ENCODE data around the gene C8B.

The C8B gene

GRCh38 chr1:56970280-56970679 lies 4.5 kb upstream of the C8B start:
- no peak for DNase-seq

- no peak for DNase-seq
These were observed 3.2 kb upstream of the C8B start for GRCh38 chr1:56968878-56969495.

DNA sequence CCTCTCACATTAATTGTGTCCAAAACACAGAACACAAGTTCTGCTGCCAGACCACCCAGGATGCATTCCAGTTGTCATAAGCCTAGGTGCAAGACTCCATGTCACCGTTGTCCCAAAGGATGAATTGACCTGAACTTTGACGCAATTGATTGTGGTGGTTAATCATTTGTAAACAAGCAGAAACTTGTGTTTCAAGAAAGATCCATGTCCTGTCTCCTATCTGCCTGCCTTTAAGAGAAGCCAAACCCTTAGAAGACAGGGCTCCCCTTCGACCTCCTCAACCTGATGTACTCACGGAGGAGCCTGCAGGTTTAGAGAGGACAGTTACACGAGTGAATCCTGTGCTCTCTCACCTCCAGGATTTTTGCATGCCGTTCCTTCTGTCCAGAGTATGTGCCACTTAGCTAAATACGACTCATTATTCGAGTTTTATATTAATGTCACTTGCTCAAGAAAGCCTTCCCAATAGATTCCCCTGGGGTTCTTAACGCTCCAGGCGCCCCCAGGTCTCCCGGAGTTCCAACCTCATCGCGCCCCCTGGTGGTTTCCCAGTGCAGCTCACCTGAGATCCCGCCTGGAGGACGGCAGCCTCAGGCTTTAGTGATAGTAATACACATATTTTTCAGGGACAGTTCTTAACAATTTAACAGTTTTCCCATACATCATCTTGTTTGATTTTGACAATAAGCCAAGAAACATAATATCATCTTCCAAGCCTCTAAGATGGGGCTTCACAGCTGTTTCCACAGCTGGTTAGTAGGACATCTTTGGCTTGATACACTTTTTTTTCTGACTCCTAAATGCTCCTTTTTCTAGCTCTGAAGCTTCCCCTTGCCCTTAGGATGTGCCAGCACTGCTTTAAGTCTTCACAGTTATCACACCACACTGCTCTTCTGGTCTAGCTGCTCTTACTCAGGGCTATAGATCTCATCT lies 2.4 kb upstream of the C8B start:
- no peak for DNase-seq

DNA sequence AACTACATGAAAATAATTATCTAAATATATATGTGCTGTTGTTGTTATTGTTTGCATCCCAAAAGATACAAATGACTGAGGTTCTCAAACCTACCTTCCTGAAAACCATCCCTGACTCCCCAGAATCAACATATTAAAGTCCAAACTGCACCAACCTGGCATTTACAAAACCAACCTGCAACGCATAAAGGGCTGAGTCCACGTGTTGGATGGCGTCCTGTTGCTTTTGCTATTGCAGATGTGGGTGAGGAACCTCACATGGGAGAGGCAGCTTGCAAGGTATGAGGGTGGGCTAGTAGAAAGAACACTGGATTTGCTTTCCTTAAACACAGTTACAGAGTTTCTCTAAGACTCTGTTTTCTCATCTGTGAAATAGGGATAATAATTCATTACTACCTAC lies 1.5 kb upstream of the C8B start:
- no peak for DNase-seq

DNA sequence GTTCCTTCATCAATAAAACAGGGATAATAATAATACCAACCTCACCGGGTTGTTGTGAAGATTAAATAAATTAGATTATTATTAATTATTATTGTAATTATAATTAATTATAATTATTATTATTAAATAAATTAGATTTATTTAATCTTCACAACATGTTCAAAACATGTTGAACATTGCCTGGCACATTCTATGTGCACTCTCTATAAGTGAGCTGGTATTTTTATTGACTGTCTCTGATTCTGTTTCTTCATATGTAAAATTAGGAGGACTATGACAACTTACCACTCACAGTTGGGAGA lies 834 bp upstream of the C8B start:
- no peak for DNase-seq

DNA sequence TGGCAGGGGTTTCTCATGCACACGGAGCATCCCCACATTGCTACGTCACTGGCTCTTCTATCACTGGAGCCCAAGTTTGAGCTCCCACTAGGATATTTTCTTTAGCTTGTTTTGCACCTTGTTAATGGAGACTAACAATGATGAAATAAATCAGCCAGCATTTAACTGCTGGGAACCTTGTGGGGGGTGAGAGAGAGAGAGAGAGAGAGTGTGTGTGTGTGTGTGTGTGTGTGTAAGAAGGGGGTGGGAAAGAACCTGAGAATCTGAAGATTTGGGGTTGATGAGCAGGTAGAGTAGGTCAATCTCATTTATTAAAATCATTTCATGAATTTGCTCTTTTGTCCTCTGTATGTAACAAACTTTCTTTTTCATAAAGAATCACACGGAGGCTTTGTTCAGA lies 624 bp downstream of the C8B start:
- DNase-seq, result no peak

DNA sequence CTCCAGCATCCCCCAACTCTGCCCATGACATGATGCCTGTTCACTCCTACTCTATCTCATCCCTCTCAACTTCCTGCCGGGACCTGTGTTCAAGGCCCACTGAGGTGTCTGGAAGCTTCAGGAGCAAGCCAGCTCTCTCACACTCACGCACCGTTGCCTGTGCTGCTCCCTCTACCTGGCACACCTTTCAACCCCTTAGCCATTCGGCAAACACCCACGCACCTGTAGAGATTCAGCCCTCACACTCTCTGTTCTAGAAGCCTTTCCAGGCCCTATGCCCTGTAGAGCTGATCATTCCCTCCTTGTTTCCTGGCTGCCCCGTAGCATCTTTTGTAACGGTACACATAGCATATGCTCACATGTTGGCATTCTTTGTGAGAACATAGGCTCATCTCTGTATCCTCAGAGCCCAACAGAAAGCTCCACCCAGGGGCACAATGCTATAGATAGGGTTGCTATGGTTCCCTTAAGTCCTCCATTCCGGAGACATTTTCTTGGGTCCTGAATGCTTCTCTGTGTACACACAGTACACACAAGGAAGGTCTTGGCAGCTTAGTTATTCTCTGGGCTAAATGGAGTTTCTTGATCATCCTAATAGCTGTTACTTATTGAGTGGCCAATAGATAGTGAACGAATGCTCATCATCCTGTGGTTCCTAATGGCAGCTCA lies 1.3 kb downstream of the C8B start:
- no peak for DNase-seq

- no peak for DNase-seq
These were observed 2.1 kb downstream of the C8B start for GRCh38 chr1:56963667-56964066.

DNA sequence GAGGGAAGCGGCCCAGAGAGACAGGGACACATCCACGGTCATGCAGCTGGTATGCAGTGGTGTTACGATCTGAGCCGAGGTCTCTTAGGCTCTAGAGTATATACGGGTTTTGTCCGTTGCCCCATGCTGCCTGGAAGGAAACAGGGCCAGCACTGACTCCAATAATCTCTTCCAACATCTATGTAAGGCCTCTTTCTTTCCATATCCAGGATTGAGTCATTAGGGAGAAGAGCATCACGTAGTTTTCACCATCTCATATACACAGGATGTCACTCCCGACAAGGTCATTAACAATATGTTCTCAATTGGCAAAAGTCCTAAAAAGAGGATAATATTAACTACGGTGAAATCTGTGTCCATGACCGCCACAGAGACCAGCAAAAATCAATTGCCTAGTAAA lies 4.4 kb downstream of the C8B start:
- no peak for DNase-seq

GRCh38 chr1:56958526-56958925 lies 7.3 kb downstream of the C8B start:
- no peak for DNase-seq

- no peak for DNase-seq
These were observed 7.9 kb downstream of the C8B start for GRCh38 chr1:56957931-56958330.

GRCh38 chr1:56954664-56955063 lies 11.2 kb downstream of the C8B start:
- no peak for DNase-seq

DNA sequence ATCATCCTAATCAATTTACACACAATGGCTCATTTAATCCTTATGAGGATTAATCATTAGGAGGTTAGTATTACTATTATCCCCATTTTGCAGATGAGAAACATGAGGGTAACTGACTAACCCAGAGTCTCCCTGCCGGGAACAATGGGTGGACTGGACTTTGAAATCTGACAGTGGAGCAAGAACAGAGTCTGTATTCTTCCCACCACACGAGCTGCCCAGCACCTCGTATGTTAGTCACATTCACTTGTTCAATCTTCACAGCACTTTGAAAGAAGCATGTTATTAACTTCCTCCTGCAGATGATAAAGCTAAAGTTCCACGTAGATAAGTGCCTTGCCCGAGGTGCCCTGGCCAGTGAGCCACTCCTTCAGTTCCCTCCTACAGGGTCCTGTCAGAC lies 12.4 kb downstream of the C8B start:
- DNase-seq, result no peak

- no peak for DNase-seq
These were observed 13.3 kb downstream of the C8B start for GRCh38 chr1:56952501-56952900.

DNA sequence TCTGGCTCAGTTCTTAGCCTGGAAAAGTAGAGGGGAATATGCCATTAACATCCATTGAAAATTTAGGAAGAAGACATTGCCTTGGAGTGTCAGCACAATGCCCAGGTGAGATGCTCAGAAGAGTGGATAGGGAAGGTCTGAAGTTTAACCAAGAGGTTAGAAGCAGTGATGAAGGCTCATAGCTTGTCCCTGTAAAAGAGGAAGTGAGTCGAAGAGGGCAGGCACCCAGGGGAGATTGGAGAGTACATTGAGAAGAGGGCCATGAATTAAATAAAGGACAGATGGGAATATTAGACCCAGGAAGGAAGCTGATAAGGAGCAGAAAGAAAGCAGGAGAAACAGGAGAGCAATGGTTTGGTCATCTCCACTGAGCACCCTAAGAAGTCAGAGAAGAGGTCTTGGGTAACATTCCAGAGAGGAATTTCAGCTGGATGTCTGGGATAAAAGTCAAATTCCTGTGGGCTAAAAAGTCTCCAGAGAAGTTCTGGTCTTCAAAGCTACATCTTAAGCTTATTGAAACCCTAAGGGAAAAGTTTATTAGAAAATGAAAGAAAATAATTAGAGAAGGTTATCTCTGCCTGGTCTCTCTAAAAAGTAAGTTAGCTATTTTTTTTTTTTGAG lies 17.3 kb downstream of the C8B start:
- no peak for DNase-seq

GRCh38 chr1:56940039-56940438 lies 25.8 kb downstream of the C8B start:
- DNase-seq, result no peak

DNA sequence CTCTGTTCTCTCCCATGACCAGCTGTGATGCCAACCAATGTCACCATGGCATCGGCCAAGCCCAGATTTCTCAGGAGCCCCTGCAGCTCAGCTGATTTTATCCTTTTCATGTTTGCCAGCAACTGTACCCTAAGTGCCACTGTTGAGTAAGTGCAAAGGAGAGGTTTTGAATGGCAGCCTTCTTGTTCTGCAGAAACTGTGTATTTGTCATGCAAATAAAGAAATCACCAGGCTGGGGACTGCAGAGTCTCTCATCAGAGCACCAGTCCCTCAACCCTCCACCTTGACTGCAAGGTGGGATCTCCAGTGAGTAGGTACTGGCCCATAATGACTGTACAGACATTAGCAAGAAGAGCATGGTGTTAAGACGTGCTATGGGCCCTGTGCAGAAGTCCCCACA lies 26.6 kb downstream of the C8B start:
- DNase-seq, result no peak

DNA sequence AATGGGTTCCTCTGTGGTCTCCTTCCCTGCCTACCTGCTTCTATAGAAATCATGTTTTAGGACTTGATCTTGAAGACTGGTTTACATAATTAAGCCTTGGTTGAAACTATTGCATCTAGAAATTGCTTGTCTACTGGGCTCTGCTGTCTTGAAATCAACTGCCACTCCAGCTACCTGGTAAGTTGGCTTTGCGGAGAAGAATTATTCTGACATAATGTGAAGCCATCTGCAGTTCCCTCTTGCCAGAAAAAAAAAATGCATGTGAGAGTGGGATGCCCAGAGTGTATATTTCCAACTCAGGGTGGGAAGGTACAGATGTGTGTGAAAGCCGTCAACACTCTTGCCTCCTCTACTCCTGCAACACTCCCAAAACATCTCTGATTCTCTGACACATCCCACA lies 27.2 kb downstream of the C8B start:
- no peak for DNase-seq

DNA sequence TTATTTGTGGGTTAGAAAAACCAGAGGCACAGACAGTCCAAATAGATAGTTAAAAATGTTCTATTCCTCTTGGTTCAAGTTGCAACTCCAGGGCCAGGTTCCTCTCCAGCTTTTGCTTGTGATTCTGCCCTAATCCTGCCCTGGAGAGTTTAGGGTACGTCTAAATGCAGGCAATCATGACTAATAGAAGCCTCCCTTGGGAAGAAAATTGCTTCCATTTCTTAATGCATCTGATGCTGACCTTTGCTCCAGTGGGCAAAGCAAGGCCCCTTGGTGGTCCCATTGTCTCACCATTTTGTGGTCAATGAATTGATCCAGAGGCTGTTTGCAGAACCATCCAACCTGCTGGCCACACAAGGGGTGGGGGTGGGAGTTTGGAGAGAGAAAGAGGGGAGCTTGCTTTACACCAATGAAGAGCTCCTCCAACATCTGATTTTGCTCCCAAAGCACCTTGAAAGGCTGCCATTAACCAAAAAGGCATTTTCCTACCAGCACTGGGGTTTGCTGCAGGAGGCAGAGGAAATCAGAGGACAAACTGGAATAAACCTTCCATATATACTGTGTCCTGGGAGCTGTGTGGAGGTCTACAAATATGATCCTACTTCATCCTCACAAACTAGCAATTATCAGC lies 31.3 kb downstream of the C8B start:
- DNase-seq, result no peak

- DNase-seq, result no peak
These were observed 32.2 kb downstream of the C8B start for GRCh38 chr1:56933606-56934005.

GRCh38 chr1:56933161-56933560 lies 32.7 kb downstream of the C8B start:
- no peak for DNase-seq

GRCh38 chr1:56931686-56932085 lies 34.1 kb downstream of the C8B start:
- no peak for DNase-seq

DNA sequence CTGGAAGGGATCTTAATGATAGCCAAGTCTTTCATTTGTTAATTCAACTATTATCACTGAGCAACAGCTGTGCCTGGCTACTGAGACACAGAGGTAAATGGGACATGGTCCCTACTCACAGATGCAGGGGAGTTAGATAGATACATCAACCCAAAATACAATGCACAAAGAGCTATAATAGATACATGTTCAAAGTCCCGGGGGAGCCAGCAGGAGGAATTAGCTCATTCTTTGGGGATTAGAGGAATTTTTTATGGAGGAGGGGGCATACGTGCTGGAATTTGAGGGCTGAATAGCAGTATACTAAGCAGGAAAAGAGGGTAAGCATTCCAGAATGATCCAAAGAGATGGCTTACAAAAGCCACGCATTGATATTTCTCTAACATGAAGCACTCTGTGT lies 34.6 kb downstream of the C8B start:
- no peak for DNase-seq

All from stimulated activated CD4-positive, alpha-beta T cell treated with anti-CD3 and anti-CD28 coated beads, Interleukin-12 subunit alpha, Interleukin-12 subunit beta, amount 100 ng/mL, for 4 hours (primary cell).